Stimulated activated CD4-positive, alpha-beta T cell treated with anti-CD3 and anti-CD28 coated beads, Interleukin-1b, Interleukin-23, amount 100 ng/mL, for 4 hours (primary cell): Measurements from ENCODE around the gene CDC123.
"Not testable (repeated sequence)": the region's sequence is repeated elsewhere in the genome, so short reads cannot be mapped to it uniquely, and the experiment has no call there.

ENCODE experiments used
- DNase-seq, 2 donors: peaks; one replicate each; pipeline ENCODE4 v3.0.0-alpha.2; 2020; ENCODE audit warnings: low read depth in 2 of 2

The CDC123 gene, protein sequence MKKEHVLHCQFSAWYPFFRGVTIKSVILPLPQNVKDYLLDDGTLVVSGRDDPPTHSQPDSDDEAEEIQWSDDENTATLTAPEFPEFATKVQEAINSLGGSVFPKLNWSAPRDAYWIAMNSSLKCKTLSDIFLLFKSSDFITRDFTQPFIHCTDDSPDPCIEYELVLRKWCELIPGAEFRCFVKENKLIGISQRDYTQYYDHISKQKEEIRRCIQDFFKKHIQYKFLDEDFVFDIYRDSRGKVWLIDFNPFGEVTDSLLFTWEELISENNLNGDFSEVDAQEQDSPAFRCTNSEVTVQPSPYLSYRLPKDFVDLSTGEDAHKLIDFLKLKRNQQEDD

DNA sequence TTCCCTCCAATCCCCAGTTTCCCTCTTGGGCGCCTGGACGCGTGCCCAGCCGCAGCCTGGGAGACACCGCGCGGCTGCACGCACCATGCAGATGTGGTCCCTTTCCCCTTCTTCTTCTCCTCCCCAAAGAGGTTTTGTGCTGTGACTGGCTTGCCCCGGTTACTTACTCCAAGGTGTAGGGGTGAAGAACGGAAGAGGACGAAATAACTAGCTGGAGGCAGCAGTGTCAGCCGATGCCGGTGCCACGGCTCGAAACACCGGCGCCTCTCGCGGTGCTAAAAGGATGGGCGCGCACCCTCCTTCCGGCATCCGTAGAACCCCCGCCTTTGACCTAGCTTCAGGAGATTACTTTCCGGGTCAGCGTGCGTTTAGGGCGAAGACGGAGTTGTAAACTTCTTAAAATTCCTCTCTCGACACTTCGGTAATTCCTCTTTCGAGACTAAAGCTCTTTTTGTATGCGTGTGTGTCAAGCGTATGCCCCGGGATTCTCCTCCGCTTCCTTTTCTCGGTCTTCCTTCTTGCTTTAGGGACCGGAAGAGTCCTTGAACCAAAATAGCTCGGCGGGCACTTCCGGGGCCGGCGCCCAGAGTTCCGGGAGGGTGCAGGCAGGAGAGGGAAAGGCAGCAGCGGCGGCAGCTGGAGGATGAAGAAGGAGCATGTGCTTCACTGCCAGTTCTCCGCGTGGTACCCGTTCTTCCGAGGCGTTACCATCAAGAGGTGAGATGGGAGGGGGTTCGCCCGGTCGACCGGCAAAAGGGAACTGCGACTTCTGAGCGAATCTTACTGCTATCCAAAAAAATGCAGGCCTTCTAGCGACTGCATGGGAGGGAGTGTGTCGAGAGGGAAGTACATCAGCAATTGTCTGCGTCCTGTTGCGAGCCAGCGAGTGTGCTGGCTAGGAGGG lies at the start of gene CDC123, which contains the start of gene NUDT5:
Gene CDC123 (plus strand): TSS at position 586 of the 904 bp plus-strand sequence. CDS start 58 bp downstream, at position 644.
Gene NUDT5 (minus strand): TSS at position 289 of the 904 bp plus-strand sequence. CDS start 9,600 bp downstream, outside the sequence.
- DNase-seq, result peak; percentile 65 to 75

DNA sequence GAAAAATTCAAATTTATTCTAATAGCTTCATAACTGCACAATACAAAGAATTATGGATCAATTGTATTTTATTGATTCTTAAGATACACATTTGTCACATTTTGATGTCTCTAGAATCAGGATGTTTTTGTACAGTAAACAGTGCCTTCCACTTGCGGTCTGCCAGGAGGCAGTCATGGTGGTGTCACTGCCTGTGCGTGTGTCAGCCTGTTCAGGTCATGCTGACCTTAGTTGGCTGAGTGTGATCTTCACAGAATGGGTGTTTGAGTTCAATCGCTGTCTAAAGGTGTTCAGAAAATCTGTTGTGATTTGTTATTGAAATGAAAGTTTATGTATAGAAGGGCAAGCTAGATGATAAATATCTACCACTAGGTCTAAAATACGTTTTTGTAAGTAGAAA lies 45.8 kb upstream of the CDC123 start:
- DNase-seq, result no peak

DNA sequence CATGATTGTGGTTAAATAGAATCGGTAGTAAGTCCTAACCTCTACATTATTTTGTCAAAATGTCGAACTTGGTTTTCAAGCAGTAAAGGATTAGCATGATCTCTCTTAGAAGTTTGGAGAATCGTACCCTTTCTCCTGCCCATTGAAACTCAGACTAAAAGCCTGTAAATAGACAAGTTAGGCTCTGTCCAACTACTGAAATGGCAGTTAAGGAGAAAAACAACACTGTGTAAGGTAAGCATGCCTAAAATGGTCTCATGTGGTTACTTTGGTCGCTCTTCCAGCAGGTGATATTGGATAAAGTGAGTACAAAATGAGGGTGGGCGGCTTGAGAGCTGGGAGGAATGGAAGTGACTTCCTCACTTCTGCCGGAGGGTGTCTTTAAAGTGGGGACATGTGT lies 41.5 kb upstream of the CDC123 start:
- DNase-seq, result no peak

GRCh38 chr10:12156367-12157123 lies 39.4 kb upstream of the CDC123 start:
- DNase-seq, result no peak

- no peak for DNase-seq
These were observed 37.9 kb upstream of the CDC123 start for GRCh38 chr10:12158111-12158510.

- no peak for DNase-seq
These were observed 35.3 kb upstream of the CDC123 start for GRCh38 chr10:12160664-12161063.

GRCh38 chr10:12162927-12163326 lies 33.1 kb upstream of the CDC123 start:
- DNase-seq, result no peak

DNA sequence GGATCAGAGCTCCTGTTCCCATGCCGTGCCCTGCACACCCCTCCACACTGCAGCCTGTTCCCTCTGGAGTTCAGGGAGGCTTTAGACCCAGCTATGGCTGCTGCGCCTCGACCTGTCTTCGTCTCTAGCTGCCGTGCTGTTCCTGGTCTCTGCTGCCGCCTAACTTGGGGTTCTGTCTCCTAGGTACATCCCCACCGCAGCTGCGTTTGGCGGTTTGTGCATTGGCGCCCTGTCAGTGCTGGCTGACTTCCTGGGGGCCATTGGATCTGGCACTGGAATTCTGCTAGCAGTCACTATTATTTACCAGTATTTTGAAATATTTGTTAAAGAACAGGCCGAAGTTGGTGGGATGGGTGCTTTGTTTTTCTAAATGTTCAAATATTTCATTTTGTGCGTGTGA lies 31.9 kb upstream of the CDC123 start:
- DNase-seq, result no peak

DNA sequence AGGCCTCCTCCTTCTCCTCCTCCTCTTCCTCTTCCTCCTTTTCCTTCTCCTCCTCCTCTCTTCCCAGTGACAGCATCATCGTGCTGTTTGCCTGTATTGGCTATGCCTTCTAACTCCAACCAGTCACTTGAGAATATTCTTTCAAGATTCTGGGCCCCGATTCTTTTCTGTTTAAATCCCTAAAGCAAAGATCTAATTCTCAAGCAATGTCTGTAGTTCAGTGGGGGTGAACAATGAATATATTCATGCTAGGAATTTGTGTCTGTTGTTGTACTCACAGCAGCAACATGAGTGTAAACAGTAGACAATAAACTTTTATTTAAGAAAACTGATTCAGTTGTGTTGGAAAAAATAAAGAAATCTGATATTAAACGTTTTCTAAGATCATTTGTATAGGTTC lies 31.0 kb upstream of the CDC123 start:
- no peak for DNase-seq

- DNase-seq, result no peak
These were observed 29.8 kb upstream of the CDC123 start for GRCh38 chr10:12165999-12166775.

DNA sequence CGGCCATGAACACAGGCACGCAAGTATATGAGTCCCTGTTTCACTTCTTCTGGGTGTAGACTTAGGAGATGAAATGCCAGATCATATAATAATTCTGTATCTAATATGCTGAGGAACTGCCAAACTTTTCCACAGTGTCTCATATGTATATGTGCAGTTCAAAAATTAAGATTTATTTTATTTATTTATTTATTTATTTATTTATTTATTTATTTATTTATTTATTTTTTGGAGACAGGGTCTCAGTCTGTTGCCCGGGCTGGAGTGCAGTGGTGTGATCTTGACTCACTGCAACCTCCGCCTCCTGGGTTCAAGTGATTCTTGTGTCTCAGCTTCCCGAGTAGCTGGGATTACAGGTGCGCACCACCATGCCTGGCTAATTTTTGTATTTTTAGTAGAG lies 24.5 kb upstream of the CDC123 start:
- not testable (repeated sequence) for DNase-seq

DNA sequence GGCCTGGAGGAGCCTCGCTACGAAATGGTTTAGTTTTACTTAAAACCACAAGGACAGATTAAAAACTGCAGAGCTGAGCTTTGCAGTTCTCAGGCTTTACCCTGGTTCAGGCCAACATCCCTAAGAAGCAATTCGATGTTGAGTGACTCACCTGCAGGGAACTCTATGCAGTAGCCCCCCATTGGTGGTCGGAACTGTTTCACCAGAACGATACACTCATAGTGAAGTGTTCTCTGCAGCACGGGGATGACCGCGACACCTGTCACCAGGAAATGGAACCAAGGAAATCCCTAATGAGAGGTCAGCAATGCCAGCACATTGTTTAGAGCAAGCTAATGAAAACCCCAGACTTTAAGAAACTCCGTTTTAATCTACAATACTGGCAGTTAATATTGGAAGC lies 18.3 kb upstream of the CDC123 start:
- DNase-seq, result no peak

DNA sequence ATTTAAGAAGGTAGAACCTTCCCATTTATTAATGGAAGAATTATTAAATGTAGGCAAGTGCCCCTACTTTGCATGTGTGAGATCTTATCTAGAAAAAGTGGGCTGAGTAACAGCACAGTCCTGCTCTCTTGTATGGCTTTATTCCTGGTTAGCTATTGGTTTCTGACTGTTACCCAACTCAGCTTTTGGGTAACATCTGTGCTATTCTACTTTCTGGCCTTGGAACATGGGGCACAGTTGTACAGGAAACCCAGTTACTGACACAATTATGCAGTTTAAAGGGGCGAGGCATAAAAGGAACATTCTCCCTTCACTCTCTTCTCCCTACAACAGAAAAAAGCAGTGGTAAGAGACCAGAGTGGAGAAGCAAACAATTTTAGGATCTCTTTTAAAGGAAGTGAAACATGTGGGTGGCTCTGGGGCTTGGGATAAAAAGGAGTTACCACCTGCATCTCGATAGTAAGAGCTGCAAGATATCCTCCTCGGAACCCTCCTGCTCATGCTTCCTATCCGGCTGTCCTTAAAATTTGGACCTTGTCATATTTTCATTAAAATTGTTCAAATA lies 16.3 kb upstream of the CDC123 start:
- DNase-seq, result no peak

DNA sequence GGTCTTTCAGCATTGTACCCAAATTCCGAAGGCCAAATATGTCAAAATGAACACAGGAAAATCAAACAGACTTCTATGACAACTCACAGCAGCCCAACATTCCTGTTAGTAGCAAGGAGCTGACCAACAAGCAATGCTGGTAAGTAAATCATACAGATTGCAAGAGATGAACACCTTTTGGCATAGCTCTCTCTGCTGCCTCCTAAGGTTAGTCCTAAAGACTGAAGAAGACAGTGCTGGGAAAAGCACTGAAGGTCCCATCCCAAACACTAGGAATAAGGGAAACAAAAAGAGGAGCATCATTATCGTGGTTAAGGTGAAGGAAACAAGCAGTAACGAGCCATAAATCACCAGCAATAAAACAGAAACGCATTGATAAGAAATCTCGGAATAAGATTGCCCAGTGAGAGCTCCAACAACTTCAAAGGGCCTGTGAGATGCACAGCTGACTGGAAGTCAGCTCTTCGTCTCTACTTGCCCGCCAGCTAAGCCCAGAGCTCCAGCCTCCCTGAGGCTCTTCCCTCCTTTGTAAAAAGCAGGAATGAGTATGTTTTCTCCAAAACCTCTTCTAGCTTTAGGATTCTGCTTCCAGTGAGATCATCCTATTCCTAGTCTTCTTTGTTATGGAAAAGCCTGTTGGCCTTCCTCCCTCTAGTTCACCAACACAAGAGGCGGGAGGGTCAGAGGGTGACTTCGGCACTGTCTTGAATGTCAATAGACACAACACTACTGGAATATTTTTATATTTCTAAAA lies 15.6 kb upstream of the CDC123 start:
- no peak for DNase-seq

- DNase-seq, result peak; percentile 37 to 38
These were observed 14.8 kb upstream of the CDC123 start for GRCh38 chr10:12181065-12181775.

DNA sequence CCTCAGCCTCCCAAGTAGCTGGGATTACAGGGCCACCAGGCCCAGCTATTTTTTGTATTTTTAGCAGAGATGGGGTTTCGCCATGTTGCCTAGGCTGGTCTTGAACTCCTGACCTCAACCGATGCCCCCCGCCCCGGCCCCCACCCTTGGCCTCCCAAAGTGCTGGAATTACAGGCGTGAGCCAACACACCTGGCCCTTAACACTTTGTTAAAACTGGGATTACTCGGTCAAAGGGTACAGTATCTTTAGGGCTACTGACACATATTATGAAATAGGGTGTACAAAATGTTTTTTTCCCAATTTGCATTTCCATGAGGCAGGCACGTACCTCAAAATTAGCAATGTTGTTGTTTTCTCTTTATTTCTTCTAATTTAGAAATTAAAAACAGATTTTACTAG lies 11.8 kb upstream of the CDC123 start:
- no peak for DNase-seq

- DNase-seq, result no peak
These were observed 9.7 kb upstream of the CDC123 start for GRCh38 chr10:12186323-12186722.

GRCh38 chr10:12187321-12187905 lies 8.6 kb upstream of the CDC123 start:
- DNase-seq, result no peak

- no peak for DNase-seq
These were observed 7.3 kb upstream of the CDC123 start for GRCh38 chr10:12188656-12189055.
